Coronary artery (tissue), 2 donors: Measurements from ENCODE around the gene TM7SF2.

ENCODE experiments used
- DNase-seq: peaks from one replicate; pipeline ENCODE4 v3.0.0-alpha.2; 2017; ENCODE audit warnings: low spot score
- H3K27ac ChIP-seq, 2 donors: fragments of 200-600 bp; sonication (generic); one replicate each; pipeline ENCODE4 v1.5.1; 2016 to 2019
- H3K4me3 ChIP-seq: fragments of 200-600 bp; sonication (generic); 2 replicates; pipeline ENCODE4 v1.5.1; 2016; ENCODE audit warnings: mild to moderate bottlenecking, moderate library complexity
- TF ChIP-seq, protein P1 (sequence below): fragments of 200-600 bp; sonication (generic); IDR thresholded peaks from one replicate; pipeline ENCODE4 v1.5.1; 2019; ENCODE audit warnings: antibody characterized with exemption

Gene TM7SF2

GRCh38 chr11:65087827-65088226 lies 23.8 kb upstream of the TM7SF2 start:
- TF ChIP-seq, protein P1, sequence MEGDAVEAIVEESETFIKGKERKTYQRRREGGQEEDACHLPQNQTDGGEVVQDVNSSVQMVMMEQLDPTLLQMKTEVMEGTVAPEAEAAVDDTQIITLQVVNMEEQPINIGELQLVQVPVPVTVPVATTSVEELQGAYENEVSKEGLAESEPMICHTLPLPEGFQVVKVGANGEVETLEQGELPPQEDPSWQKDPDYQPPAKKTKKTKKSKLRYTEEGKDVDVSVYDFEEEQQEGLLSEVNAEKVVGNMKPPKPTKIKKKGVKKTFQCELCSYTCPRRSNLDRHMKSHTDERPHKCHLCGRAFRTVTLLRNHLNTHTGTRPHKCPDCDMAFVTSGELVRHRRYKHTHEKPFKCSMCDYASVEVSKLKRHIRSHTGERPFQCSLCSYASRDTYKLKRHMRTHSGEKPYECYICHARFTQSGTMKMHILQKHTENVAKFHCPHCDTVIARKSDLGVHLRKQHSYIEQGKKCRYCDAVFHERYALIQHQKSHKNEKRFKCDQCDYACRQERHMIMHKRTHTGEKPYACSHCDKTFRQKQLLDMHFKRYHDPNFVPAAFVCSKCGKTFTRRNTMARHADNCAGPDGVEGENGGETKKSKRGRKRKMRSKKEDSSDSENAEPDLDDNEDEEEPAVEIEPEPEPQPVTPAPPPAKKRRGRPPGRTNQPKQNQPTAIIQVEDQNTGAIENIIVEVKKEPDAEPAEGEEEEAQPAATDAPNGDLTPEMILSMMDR = no peak
- Histone ChIP-seq H3K27ac (no peak overlapping the region), H3K4me3 (no peak overlapping the region)
- DNase-seq = no peak

DNA sequence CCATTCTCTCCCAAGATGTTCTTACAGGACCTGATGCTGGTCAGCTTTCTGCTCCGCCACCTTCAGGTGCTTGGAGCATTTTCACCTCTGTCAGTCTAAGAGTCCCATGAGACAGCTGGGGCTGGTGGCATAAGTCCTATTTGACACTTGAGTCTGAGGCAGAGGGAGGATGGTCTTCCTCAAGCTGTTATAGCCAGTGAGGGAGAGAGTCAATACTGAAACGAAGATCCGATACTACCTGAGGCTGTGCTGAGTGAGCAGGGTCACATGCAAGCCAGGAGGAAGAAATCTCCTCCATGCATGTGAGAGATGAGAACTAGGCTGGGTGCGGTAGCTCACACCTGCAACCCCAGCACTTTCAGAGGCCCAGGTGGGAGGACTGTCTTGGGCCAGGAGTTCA lies 22.1 kb upstream of the TM7SF2 start:
- Histone ChIP-seq H3K4me3 (no peak overlapping the region), H3K27ac (no peak overlapping the region)
- TF ChIP-seq, protein P1 = no peak
- DNase-seq = no peak

DNA sequence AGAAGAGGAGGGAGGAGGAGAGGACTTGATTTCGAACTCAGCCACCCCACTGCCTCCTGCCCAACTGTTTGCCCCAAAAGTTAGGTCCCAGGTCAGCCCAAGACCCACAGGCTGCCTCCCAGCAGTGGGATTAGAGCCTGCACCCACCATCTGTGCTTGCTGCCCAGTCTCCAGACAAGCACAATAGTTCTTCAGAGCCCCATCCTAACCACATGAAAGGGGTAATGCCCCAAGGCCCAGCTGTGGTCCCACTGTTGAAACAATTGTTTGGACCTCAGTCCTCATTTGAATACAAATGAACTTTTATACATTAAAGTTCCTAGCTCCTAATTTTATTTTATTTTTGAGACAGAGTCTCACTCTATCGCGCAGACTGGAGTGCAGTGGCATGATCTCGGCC lies 21.0 kb upstream of the TM7SF2 start:
- H3K4me3 ChIP-seq = no peak overlapping the region
- no peak overlapping the region for H3K27ac ChIP-seq
- TF ChIP-seq, protein P1 = no peak
- DNase-seq = no peak

GRCh38 chr11:65095427-65095826 lies 16.2 kb upstream of the TM7SF2 start:
- Histone ChIP-seq H3K27ac (peak overlapping the region in 1 of 2 donors; percentile 96), H3K4me3 (peak overlapping the region; percentile 95)
- TF ChIP-seq, protein P1 = no peak
- DNase-seq = no peak

- TF ChIP-seq, protein P1 = no peak
- DNase-seq = peak; percentile 91
- peak within 1 kb of the TSS; percentile 73 to 96 for H3K27ac ChIP-seq
- peak within 1 kb of the TSS; percentile 95 for H3K4me3 ChIP-seq
Observed at GRCh38 chr11:65095974-65096806, 15.5 kb upstream of the TM7SF2 start, which contains the start of gene VPS51. Gene VPS51 (plus strand): TSS chr11:65096214. CDS start chr11:65096251, 37 bp downstream.

DNA sequence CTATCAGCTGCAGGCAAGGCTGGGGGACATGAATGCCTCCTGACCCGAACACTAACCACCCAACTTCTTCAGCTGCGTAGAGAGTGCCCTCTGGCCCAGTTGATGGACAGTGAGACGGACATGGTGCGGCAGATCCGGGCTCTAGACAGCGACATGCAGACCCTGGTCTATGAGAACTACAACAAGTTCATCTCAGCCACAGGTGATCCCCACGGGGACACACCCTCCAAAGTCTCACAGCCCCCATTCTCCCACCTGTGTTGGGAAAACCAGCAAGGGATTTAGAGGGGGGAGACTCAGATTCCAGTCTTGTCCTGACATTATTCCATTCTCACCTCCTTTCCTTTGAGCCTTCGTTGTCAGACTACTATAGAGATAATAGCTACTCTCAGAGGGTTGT lies 14.7 kb upstream of the TM7SF2 start:
- Histone ChIP-seq H3K27ac (peak overlapping the region; percentile 73 to 96), H3K4me3 (peak overlapping the region; percentile 95)
- TF ChIP-seq, protein P1 = no peak
- DNase-seq = no peak
